AG04450 (cell line): ENCODE measurements around the gene MYO1E. TPM values are rescaled to one million over a fixed set of nuclear protein-coding genes. Genes with fewer than 3 reads are reported as not detected.

Experiments used
- CTCF ChIA-PET: fragments of 300-600, 350-600 bp; formaldehyde crosslinking; extraction: SDS; loops from one replicate; lab custom pipeline; 2022; ENCODE audit warnings: antibody characterized with exemption, inconsistent platforms; lab: Charles Lee
- POLR2A ChIA-PET: fragments of 350-600 bp; formaldehyde crosslinking; extraction: SDS; loops from one replicate; lab custom pipeline; 2021; ENCODE audit warnings: antibody characterized with exemption, inconsistent platforms; lab: Yijun Ruan, JAX
- DNase-seq: peaks from one replicate; pipeline ENCODE4 v3.0.0-alpha.2; 2011; ENCODE audit warnings: low read depth, low spot score
- H3K27ac ChIP-seq: one replicate; pipeline ENCODE4 v1.5.1; 2012; ENCODE audit warnings: low read depth, low read length, control low read depth
- H3K27me3 ChIP-seq: one replicate; pipeline ENCODE4 v1.6.0; 2012; ENCODE audit warnings: low read length; ENCODE audit not compliant: control insufficient read depth, insufficient read depth
- H3K4me3 ChIP-seq: 2 replicates; pipeline ENCODE4 v1.5.1; 2011; ENCODE audit warnings: mild to moderate bottlenecking, low read depth, low read length, control low read depth
- H3K9me3 ChIP-seq: 2 replicates; pipeline ENCODE4 v1.5.1; 2012; ENCODE audit warnings: low read length; ENCODE audit not compliant: control insufficient read depth, insufficient read depth
- CTCF ChIP-seq: IDR thresholded peaks from 2 replicates; pipeline ENCODE4 v1.5.1; 2011; ENCODE audit warnings: low read depth, low read length, control low read depth, inconsistent platforms
- polyA plus RNA-seq: library from polyadenylated mRNA; depleted of rRNA; stranded (reverse); fragments of >200 nt; gene quantifications from 2 replicates; pipeline ENCODE4 v1.2.3, GENCODE V29; 2011

MYO1E gene
- polyA plus RNA-seq, 1 experiment = 49.1 TPM

GRCh38 chr15:59206623-59207183 lies 166.0 kb downstream of the MYO1E start, which contains the start of gene LDHAL6B:
LDHAL6B (plus strand) TSS chr15:59206843; CDS start chr15:59206941, 98 bp downstream.
- DNase-seq = no peak
- H3K4me3 ChIP-seq = no peak within 1 kb of the TSS
- ChIA-PET CTCF (no interaction called here), POLR2A (no interaction called here)
- no peak for TF ChIP-seq CTCF
- H3K27ac ChIP-seq = no peak within 1 kb of the TSS
- H3K27me3 ChIP-seq = no peaks in the 10 kb centered on the region
- H3K9me3 ChIP-seq = no peaks in the 10 kb centered on the region; the same call in 1 of the 2 replicates

DNA sequence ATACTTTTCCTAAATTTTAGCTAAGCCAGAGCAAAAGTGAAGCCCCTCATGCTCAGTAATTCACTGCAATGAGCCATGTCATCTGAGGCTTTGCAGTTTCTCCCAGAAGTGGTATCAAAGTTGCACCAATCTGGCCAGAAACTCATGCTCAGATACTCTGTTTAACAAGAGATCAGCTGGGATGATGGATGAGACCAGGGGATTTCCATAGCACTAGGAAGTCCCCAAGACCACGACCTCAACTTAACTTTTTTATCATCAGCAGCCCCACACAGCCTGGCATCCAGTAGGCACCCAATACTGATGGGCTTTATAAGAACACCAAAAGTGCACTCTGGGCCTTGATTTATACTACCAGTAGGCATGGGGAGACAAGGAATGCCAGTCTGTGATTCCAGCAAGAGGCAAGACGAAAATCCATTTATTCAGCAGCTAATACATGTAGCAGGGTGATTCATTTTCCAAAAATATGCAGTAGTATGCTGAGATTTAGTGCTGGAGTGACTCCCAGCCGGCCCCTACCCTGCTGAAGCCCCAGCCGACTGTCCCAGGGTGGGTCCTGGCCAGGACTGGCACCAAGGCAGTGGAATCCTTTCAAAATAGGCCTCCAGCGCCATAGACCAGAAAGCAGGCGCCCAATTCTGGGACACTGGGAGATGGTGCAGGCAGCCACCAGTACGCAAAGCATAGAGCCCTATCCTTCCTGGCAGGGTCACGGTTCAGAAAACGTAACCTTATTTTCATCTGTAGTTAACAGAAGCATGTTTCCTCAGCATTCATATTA lies 166.6 kb downstream of the MYO1E start:
- TF ChIP-seq CTCF = no peak
- Histone ChIP-seq H3K9me3 (no peaks in the 10 kb centered on the region; the same call in 1 of the 2 replicates), H3K27ac (no peak overlapping the region), H3K4me3 (no peak overlapping the region), H3K27me3 (no peaks in the 10 kb centered on the region)
- ChIA-PET POLR2A (no interaction called here), CTCF (no interaction called here)
- no peak for DNase-seq

DNA sequence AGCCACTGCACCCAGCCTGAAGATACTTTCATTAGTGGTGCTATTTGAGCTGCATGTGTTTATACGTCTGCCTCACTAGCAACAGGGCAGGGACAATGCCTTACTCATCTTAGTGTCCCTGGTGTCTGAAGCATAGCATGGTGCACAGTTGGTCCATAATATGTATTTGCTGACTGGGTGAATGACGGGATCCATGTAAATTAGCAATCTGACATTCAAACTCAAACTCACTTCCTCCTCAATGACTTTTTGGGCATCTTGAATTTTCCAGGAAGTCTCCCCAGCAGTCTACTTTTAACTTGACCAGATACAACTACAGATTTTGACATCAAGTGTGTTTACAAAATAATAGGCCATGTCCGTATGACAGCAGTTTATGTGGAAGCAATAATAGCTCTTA lies 169.0 kb downstream of the MYO1E start:
- POLR2A ChIA-PET = no interaction called here

GRCh38 chr15:59203008-59203407 lies 169.7 kb downstream of the MYO1E start:
- ChIA-PET CTCF (no interaction called here), POLR2A (no interaction called here)
- no peak for TF ChIP-seq CTCF
- no peaks in the 10 kb centered on the region; the same call in 1 of the 2 replicates for H3K9me3 ChIP-seq
- no peak for DNase-seq
- no peaks in the 10 kb centered on the region for H3K27me3 ChIP-seq
- H3K4me3 ChIP-seq = no peak overlapping the region
- H3K27ac ChIP-seq = no peak overlapping the region

More for the DNA sequence above, 169.0 kb downstream of the MYO1E start:
- TF ChIP-seq CTCF = no peak
- Histone ChIP-seq H3K9me3 (no peaks in the 10 kb centered on the region; the same call in 1 of the 2 replicates), H3K27ac (no peak overlapping the region), H3K27me3 (no peaks in the 10 kb centered on the region), H3K4me3 (no peak overlapping the region)
- DNase-seq = no peak
- CTCF ChIA-PET = no interaction called here

DNA sequence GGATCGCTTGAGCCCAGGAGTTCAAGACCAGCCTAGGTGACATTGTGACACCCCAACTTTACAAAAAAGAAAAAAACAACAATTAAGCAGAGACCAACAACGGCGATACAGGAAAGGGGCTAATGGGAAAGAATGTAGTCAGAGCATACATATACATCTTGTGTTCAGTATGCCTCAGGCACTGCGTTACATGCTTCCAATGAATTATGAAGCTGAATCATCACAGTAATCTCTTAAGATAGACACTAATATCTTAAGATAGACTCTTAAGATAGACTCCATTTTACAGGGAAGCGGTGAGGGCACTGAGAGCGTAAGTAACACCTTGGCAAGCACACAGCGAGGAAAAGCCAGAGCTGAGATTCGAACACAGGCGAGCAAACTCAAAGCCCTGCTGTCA lies 172.1 kb downstream of the MYO1E start:
- no peak for TF ChIP-seq CTCF
- no peak for DNase-seq
- no peaks in the 10 kb centered on the region for H3K9me3 ChIP-seq
- POLR2A ChIA-PET = no interaction called here
- no peak overlapping the region for H3K4me3 ChIP-seq
- no peak overlapping the region for H3K27ac ChIP-seq
- CTCF ChIA-PET = interaction anchor here (1.0 kb wide), 1 partner anchor 46 kb away, joined by 3 read pairs; no protein-coding TSS in a partner anchor
- H3K27me3 ChIP-seq = no peaks in the 10 kb centered on the region
